ENCODE data around the gene ERC1. TPM values are rescaled to one million over a fixed set of nuclear protein-coding genes. Genes with fewer than 3 reads are reported as not detected.

Gene ERC1
- total RNA-seq, 5 donors from 2014 or later (not counting 1 experiment from before 2014, with no cell fraction given), result 41.8 to 68.0 (median 46.5) TPM

GRCh38 chr12:1147821-1148220, 156.8 kb downstream of the ERC1 start:
- no peaks in the 10 kb centered on the region for H3K9me3 ChIP-seq
- Mint-ChIP-seq H3K36me3 (peaks cover 60% of the 10 kb centered on the region), H3K27ac (no peak overlapping the region), H3K9me3 (no peaks in the 10 kb centered on the region), H3K4me3 (no peak overlapping the region), H3K27me3 (no peaks in the 10 kb centered on the region), H3K4me1 (peaks cover 6 to 10% (median 7%) of the 10 kb centered on the region in 3 donors)
- peaks cover 0 to 6% of the 10 kb centered on the region in 2 donors for H3K36me3 ChIP-seq (ENCODE audit: control insufficient read depth in 2 of 2, extremely low read depth in 1 of 2, insufficient read depth in 1 of 2, low read length in 1 of 2)
- no peak overlapping the region for H3K27ac ChIP-seq (ENCODE audit: low read length)
- ChIA-PET CTCF (no interaction called here), POLR2A (no interaction called here)
- no peaks in the 10 kb centered on the region for H3K4me1 ChIP-seq (ENCODE audit: control insufficient read depth in 1 of 2, extremely low read depth in 1 of 2, insufficient read depth in 2 of 2, low read length in 2 of 2)
- no peak overlapping the region for H3K4me3 ChIP-seq (ENCODE audit: control insufficient read depth in 1 of 2, extremely low read depth in 1 of 2, low read length in 1 of 2)
- ATAC-seq (replicated peaks in 1 of 4) (no peak), DNase-seq (no peak)
- no peaks in the 10 kb centered on the region for H3K27me3 ChIP-seq (replicated peaks in 1 of 2; ENCODE audit: control insufficient read depth in 2 of 2, extremely low read depth in 1 of 2, insufficient read depth in 2 of 2, low read length in 1 of 2)
- no CpG with 5 or more reads among the region's 2 CpGs for WGBS (ENCODE audit: insufficient coverage)

GRCh38 chr12:1157046-1157445, 166.0 kb downstream of the ERC1 start:
- ATAC-seq (replicated peaks in 1 of 4), result no peak
- peaks cover 0 to 7% of the 10 kb centered on the region in 2 donors for H3K36me3 ChIP-seq (ENCODE audit: control insufficient read depth in 2 of 2, extremely low read depth in 1 of 2, insufficient read depth in 1 of 2, low read length in 1 of 2)
- no peaks in the 10 kb centered on the region for H3K9me3 Mint-ChIP-seq
- no peaks in the 10 kb centered on the region for H3K4me1 ChIP-seq (ENCODE audit: control insufficient read depth in 1 of 2, extremely low read depth in 1 of 2, insufficient read depth in 2 of 2, low read length in 2 of 2)
- H3K27me3 Mint-ChIP-seq, result no peaks in the 10 kb centered on the region
- no peak overlapping the region for H3K4me3 ChIP-seq (ENCODE audit: control insufficient read depth in 1 of 2, extremely low read depth in 1 of 2, low read length in 1 of 2)
- CTCF ChIA-PET, result no interaction called here
- H3K36me3 Mint-ChIP-seq, result peaks cover 50% of the 10 kb centered on the region
- POLR2A ChIA-PET, result no interaction called here
- H3K4me3 Mint-ChIP-seq, result no peak overlapping the region
- H3K27ac Mint-ChIP-seq, result no peak overlapping the region
- 90% methylated on average over 2 of the region's 3 CpGs for WGBS (ENCODE audit: insufficient coverage)
- H3K27ac ChIP-seq (ENCODE audit: low read length), result no peak overlapping the region
- H3K27me3 ChIP-seq (replicated peaks in 1 of 2; ENCODE audit: control insufficient read depth in 2 of 2, extremely low read depth in 1 of 2, insufficient read depth in 2 of 2, low read length in 1 of 2), result no peaks in the 10 kb centered on the region
- H3K9me3 ChIP-seq, result no peaks in the 10 kb centered on the region
- no peak for DNase-seq
- peaks cover 0 to 6% (median 2%) of the 10 kb centered on the region in 3 donors for H3K4me1 Mint-ChIP-seq

- Histone ChIP-seq H3K27ac (ENCODE audit: low read length) (no peak overlapping the region), H3K36me3 (ENCODE audit: control insufficient read depth in 2 of 2, extremely low read depth in 1 of 2, insufficient read depth in 1 of 2, low read length in 1 of 2) (no peaks in the 10 kb centered on the region), H3K4me3 (ENCODE audit: control insufficient read depth in 1 of 2, extremely low read depth in 1 of 2, low read length in 1 of 2) (no peak overlapping the region), H3K4me1 (ENCODE audit: control insufficient read depth in 1 of 2, extremely low read depth in 1 of 2, insufficient read depth in 2 of 2, low read length in 2 of 2) (no peaks in the 10 kb centered on the region), H3K9me3 (no peaks in the 10 kb centered on the region), H3K27me3 (replicated peaks in 1 of 2; ENCODE audit: control insufficient read depth in 2 of 2, extremely low read depth in 1 of 2, insufficient read depth in 2 of 2, low read length in 1 of 2) (no peaks in the 10 kb centered on the region)
- no peak overlapping the region for H3K4me3 Mint-ChIP-seq
- H3K27me3 Mint-ChIP-seq, result no peaks in the 10 kb centered on the region
- peaks cover 36% of the 10 kb centered on the region for H3K36me3 Mint-ChIP-seq
- 88% methylated on average over 4 of the region's 9 CpGs for WGBS (ENCODE audit: insufficient coverage)
- POLR2A ChIA-PET, result no interaction called here
- ATAC-seq (replicated peaks in 1 of 4) (no peak), DNase-seq (no peak)
- H3K27ac Mint-ChIP-seq, result no peak overlapping the region
- H3K4me1 Mint-ChIP-seq, result peaks cover 3 to 6% (median 5%) of the 10 kb centered on the region in 3 donors
- CTCF ChIA-PET, result no interaction called here
- H3K9me3 Mint-ChIP-seq, result no peaks in the 10 kb centered on the region
These were observed 170.2 kb downstream of the ERC1 start for GRCh38 chr12:1161197-1161596.

GRCh38 chr12:1162081-1162760, 171.2 kb downstream of the ERC1 start:
- POLR2A ChIA-PET, result no interaction called here
- no peak for ATAC-seq (replicated peaks in 1 of 4)
- Histone ChIP-seq H3K4me3 (ENCODE audit: control insufficient read depth in 1 of 2, extremely low read depth in 1 of 2, low read length in 1 of 2) (no peak overlapping the region), H3K9me3 (no peaks in the 10 kb centered on the region), H3K27me3 (replicated peaks in 1 of 2; ENCODE audit: control insufficient read depth in 2 of 2, extremely low read depth in 1 of 2, insufficient read depth in 2 of 2, low read length in 1 of 2) (no peaks in the 10 kb centered on the region), H3K36me3 (ENCODE audit: control insufficient read depth in 2 of 2, extremely low read depth in 1 of 2, insufficient read depth in 1 of 2, low read length in 1 of 2) (no peaks in the 10 kb centered on the region), H3K4me1 (ENCODE audit: control insufficient read depth in 1 of 2, extremely low read depth in 1 of 2, insufficient read depth in 2 of 2, low read length in 2 of 2) (no peaks in the 10 kb centered on the region), H3K27ac (ENCODE audit: low read length) (no peak overlapping the region)
- WGBS (ENCODE audit: insufficient coverage), result no CpG with 5 or more reads among the region's 5 CpGs
- no peaks in the 10 kb centered on the region for H3K9me3 Mint-ChIP-seq
- peaks cover 41% of the 10 kb centered on the region for H3K36me3 Mint-ChIP-seq
- peaks cover 4 to 7% (median 6%) of the 10 kb centered on the region in 3 donors for H3K4me1 Mint-ChIP-seq
- H3K4me3 Mint-ChIP-seq, result no peak overlapping the region
- no peaks in the 10 kb centered on the region for H3K27me3 Mint-ChIP-seq
- H3K27ac Mint-ChIP-seq, result no peak overlapping the region
- CTCF ChIA-PET, result interaction anchor here in 1 of 2 donors (0.7 kb wide), 1 partner anchor 44 kb away, joined by 4 read pairs; no protein-coding TSS in a partner anchor
- DNase-seq, result no peak

GRCh38 chr12:1167784-1168183, 176.8 kb downstream of the ERC1 start:
- Mint-ChIP-seq H3K27me3 (no peaks in the 10 kb centered on the region), H3K4me3 (no peak overlapping the region), H3K9me3 (no peaks in the 10 kb centered on the region), H3K36me3 (peaks cover 28% of the 10 kb centered on the region), H3K27ac (no peak overlapping the region), H3K4me1 (peaks cover 0 to 7% (median 2%) of the 10 kb centered on the region in 3 donors)
- no peaks in the 10 kb centered on the region for H3K4me1 ChIP-seq (ENCODE audit: control insufficient read depth in 1 of 2, extremely low read depth in 1 of 2, insufficient read depth in 2 of 2, low read length in 2 of 2)
- ATAC-seq (replicated peaks in 1 of 4), result no peak
- ChIA-PET POLR2A (no interaction called here), CTCF (no interaction called here)
- WGBS (ENCODE audit: insufficient coverage), result 100% methylated on average over 3 of the region's 12 CpGs
- no peak overlapping the region for H3K27ac ChIP-seq (ENCODE audit: low read length)
- no peaks in the 10 kb centered on the region for H3K27me3 ChIP-seq (replicated peaks in 1 of 2; ENCODE audit: control insufficient read depth in 2 of 2, extremely low read depth in 1 of 2, insufficient read depth in 2 of 2, low read length in 1 of 2)
- DNase-seq, result no peak
- no peaks in the 10 kb centered on the region for H3K36me3 ChIP-seq (ENCODE audit: control insufficient read depth in 2 of 2, extremely low read depth in 1 of 2, insufficient read depth in 1 of 2, low read length in 1 of 2)
- H3K4me3 ChIP-seq (ENCODE audit: control insufficient read depth in 1 of 2, extremely low read depth in 1 of 2, low read length in 1 of 2), result no peak overlapping the region
- no peaks in the 10 kb centered on the region for H3K9me3 ChIP-seq

- 100% methylated on average over 1 of the region's 3 CpGs for WGBS (ENCODE audit: insufficient coverage)
- Mint-ChIP-seq H3K36me3 (peaks cover 27% of the 10 kb centered on the region), H3K4me3 (no peak overlapping the region), H3K4me1 (peaks cover 0 to 8% (median 2%) of the 10 kb centered on the region in 3 donors), H3K27me3 (no peaks in the 10 kb centered on the region), H3K27ac (no peak overlapping the region), H3K9me3 (no peaks in the 10 kb centered on the region)
- H3K4me1 ChIP-seq (ENCODE audit: control insufficient read depth in 1 of 2, extremely low read depth in 1 of 2, insufficient read depth in 2 of 2, low read length in 2 of 2), result no peaks in the 10 kb centered on the region
- ChIA-PET POLR2A (interaction anchor here in 1 of 2 donors (1.1 kb wide), 1 partner anchor 12 kb away, joined by 4 read pairs; no protein-coding TSS in a partner anchor), CTCF (interaction anchor here in 1 of 2 donors (0.6 kb wide), 1 partner anchor 422 kb away, joined by 4 read pairs; no protein-coding TSS in a partner anchor)
- H3K36me3 ChIP-seq (ENCODE audit: control insufficient read depth in 2 of 2, extremely low read depth in 1 of 2, insufficient read depth in 1 of 2, low read length in 1 of 2), result no peaks in the 10 kb centered on the region
- no peak overlapping the region for H3K4me3 ChIP-seq (ENCODE audit: control insufficient read depth in 1 of 2, extremely low read depth in 1 of 2, low read length in 1 of 2)
- no peaks in the 10 kb centered on the region for H3K9me3 ChIP-seq
- H3K27ac ChIP-seq (ENCODE audit: low read length), result no peak overlapping the region
- DNase-seq, result no peak
- ATAC-seq (replicated peaks in 1 of 4), result no peak
- H3K27me3 ChIP-seq (replicated peaks in 1 of 2; ENCODE audit: control insufficient read depth in 2 of 2, extremely low read depth in 1 of 2, insufficient read depth in 2 of 2, low read length in 1 of 2), result no peaks in the 10 kb centered on the region
These were observed 179.4 kb downstream of the ERC1 start for GRCh38 chr12:1170411-1170810.

Measured in T-cell (primary cell).